HG02623 (cell line): ENCODE data around the gene IL17B.

Experiments used
- ATAC-seq: cut with Tn5 transposase; IDR thresholded peaks from one replicate; pipeline ENCODE4 v1.9.1; 2021; ENCODE audit warnings: moderate library complexity; ENCODE audit not compliant: unreplicated experiment

The IL17B gene

GRCh38 chr5:149362541-149362940 is 16.6 kb downstream of the IL17B start:
- no peak for ATAC-seq

GRCh38 chr5:149360272-149360671 is 18.8 kb downstream of the IL17B start:
- no peak for ATAC-seq

- no peak for ATAC-seq
Measured at GRCh38 chr5:149358868-149359495, 20.1 kb downstream of the IL17B start.

- no peak for ATAC-seq
Measured at GRCh38 chr5:149358294-149358651, 20.8 kb downstream of the IL17B start.

GRCh38 chr5:149357370-149358293 is 21.5 kb downstream of the IL17B start, which contains the start of gene PCYOX1L:
Gene PCYOX1L, plus strand, starts transcription at chr5:149358046. Its CDS starts 23 bp downstream, at chr5:149358069.
- peak; percentile 100 for ATAC-seq

- ATAC-seq = no peak
Measured at GRCh38 chr5:149356391-149356790, 22.7 kb downstream of the IL17B start.

GRCh38 chr5:149355688-149356087 is 23.4 kb downstream of the IL17B start:
- ATAC-seq = no peak

- no peak for ATAC-seq
Measured at GRCh38 chr5:149353911-149354310, 25.2 kb downstream of the IL17B start.

GRCh38 chr5:149352169-149352568 is 26.9 kb downstream of the IL17B start:
- ATAC-seq = no peak

GRCh38 chr5:149349382-149349781 is 29.7 kb downstream of the IL17B start:
- no peak for ATAC-seq

GRCh38 chr5:149348518-149348917 is 30.6 kb downstream of the IL17B start:
- no peak for ATAC-seq

- no peak for ATAC-seq
Measured at GRCh38 chr5:149345892-149346222, 33.2 kb downstream of the IL17B start.

GRCh38 chr5:149345147-149345891 is 33.8 kb downstream of the IL17B start, which contains the start of gene GRPEL2:
Gene GRPEL2, plus strand, starts transcription at chr5:149345499. Its CDS starts 41 bp downstream, at chr5:149345540.
- ATAC-seq = peak; percentile 97

- ATAC-seq = no peak
Measured at GRCh38 chr5:149344151-149344550, 34.9 kb downstream of the IL17B start.

- ATAC-seq = no peak
Measured at GRCh38 chr5:149341876-149342275, 37.2 kb downstream of the IL17B start.

GRCh38 chr5:149340920-149341319 is 38.2 kb downstream of the IL17B start:
- no peak for ATAC-seq

- no peak for ATAC-seq
Measured at GRCh38 chr5:149338364-149338763, 40.7 kb downstream of the IL17B start.

GRCh38 chr5:149337736-149338135 is 41.4 kb downstream of the IL17B start:
- ATAC-seq = no peak

GRCh38 chr5:149333711-149334443 is 45.2 kb downstream of the IL17B start:
- no peak for ATAC-seq

- no peak for ATAC-seq
Measured at GRCh38 chr5:149328177-149328576, 50.9 kb downstream of the IL17B start.

GRCh38 chr5:149326611-149327010 is 52.5 kb downstream of the IL17B start:
- no peak for ATAC-seq
